Measurements from ENCODE around the gene AKIP1.

GRCh38 chr11:8930456-8931175, 19.6 kb downstream of the AKIP1 start:
- no peak for TF ChIP-seq POLR2A (IDR thresholded peaks at IDR 0.05)
- no peak for TF ChIP-seq CTCF (IDR thresholded peaks at IDR 0.05)
- no peak for TF ChIP-seq EP300 (IDR thresholded peaks at IDR 0.05)
